HEK293T (cell line): ENCODE data around the gene ASB2.

Experiments used
- CTCF ChIA-PET: fragments of 350-600 bp; formaldehyde crosslinking; extraction: SDS; loops from one replicate; lab custom pipeline; 2021; ENCODE audit warnings: antibody characterized with exemption, inconsistent platforms; lab: Yijun Ruan, JAX
- POLR2A ChIA-PET: fragments of 350-600 bp; formaldehyde crosslinking; extraction: SDS; loops from one replicate; lab custom pipeline; 2020; ENCODE audit warnings: antibody characterized with exemption, inconsistent platforms; lab: Yijun Ruan, JAX
- DNase-seq: peaks from one replicate; pipeline ENCODE4 v3.0.0; 2012; ENCODE audit warnings: mixed read lengths; ENCODE audit errors: extremely low spot score
- ARNT ChIP-seq: fragments of 450-650 bp; IDR thresholded peaks from 2 replicates; pipeline ENCODE4 v1.6.1; 2017; ENCODE audit warnings: mild to moderate bottlenecking
- BHLHE40 ChIP-seq: fragments of 450-650 bp; IDR thresholded peaks from 2 replicates; pipeline ENCODE4 v1.6.1; 2016; ENCODE audit warnings: mild to moderate bottlenecking, moderate library complexity, borderline replicate concordance
- CTBP1 ChIP-seq: fragments of 450-650 bp; IDR thresholded peaks from 2 replicates; pipeline ENCODE4 v1.6.1; 2016; ENCODE audit warnings: borderline replicate concordance
- ELF4 ChIP-seq: fragments of 450-650 bp; IDR thresholded peaks from 2 replicates; pipeline ENCODE4 v1.6.1; 2017; ENCODE audit warnings: antibody characterized with exemption
- FOXA1 ChIP-seq: fragments of 450-650 bp; IDR thresholded peaks from 2 replicates; pipeline ENCODE4 v1.6.1; 2016; ENCODE audit warnings: mild to moderate bottlenecking
- FOXK2 ChIP-seq: fragments of 450-650 bp; IDR thresholded peaks from 2 replicates; pipeline ENCODE4 v1.6.1; 2016; ENCODE audit warnings: mild to moderate bottlenecking
- FOXM1 ChIP-seq: fragments of 450-650 bp; IDR thresholded peaks from 2 replicates; pipeline ENCODE4 v1.6.1; 2017; ENCODE audit warnings: mild to moderate bottlenecking, borderline replicate concordance
- HDGF ChIP-seq: fragments of 450-650 bp; IDR thresholded peaks from 2 replicates; pipeline ENCODE4 v1.6.1; 2017; ENCODE audit warnings: antibody characterized with exemption, borderline replicate concordance
- L3MBTL2 ChIP-seq: fragments of 450-650 bp; conservative IDR thresholded peaks from 2 replicates; pipeline ENCODE4 v1.6.1; 2016; ENCODE audit warnings: mild to moderate bottlenecking
- LEF1 ChIP-seq: fragments of 450-650 bp; IDR thresholded peaks from 2 replicates; pipeline ENCODE4 v1.6.1; 2017; ENCODE audit warnings: mild to moderate bottlenecking, borderline replicate concordance
- NFRKB ChIP-seq: fragments of 450-650 bp; IDR thresholded peaks from 2 replicates; pipeline ENCODE4 v1.6.1; 2016; ENCODE audit warnings: mild to moderate bottlenecking, moderate library complexity
- PKNOX1 ChIP-seq: fragments of 450-650 bp; IDR thresholded peaks from 2 replicates; pipeline ENCODE4 v1.6.1; 2016
- SP1 ChIP-seq: fragments of 450-650 bp; IDR thresholded peaks from 2 replicates; pipeline ENCODE4 v1.6.1; 2017
- SUZ12 ChIP-seq: fragments of 450-650 bp; IDR thresholded peaks from 2 replicates; pipeline ENCODE4 v1.6.1; 2016; ENCODE audit warnings: mild to moderate bottlenecking
- TARDBP ChIP-seq: fragments of 450-650 bp; IDR thresholded peaks from 2 replicates; pipeline ENCODE4 v1.6.1; 2016
- ZNF384 ChIP-seq: fragments of 450-650 bp; IDR thresholded peaks from 2 replicates; pipeline ENCODE4 v1.6.1; 2016

Gene ASB2

GRCh38 chr14:93923626-93924025, 52.7 kb downstream of the ASB2 start:
- CTCF ChIA-PET, result interaction anchor here (1.2 to 1.3 kb wide), 2 partner anchors 13 to 16 kb away, joined by 3 to 6 read pairs; no protein-coding TSS in a partner anchor
- TF ChIP-seq FOXK2, result no peak
- TF ChIP-seq SP1, result no peak
- TF ChIP-seq LEF1, result no peak
- TF ChIP-seq ZNF384, result no peak
- no peak for TF ChIP-seq FOXA1
- no peak for TF ChIP-seq PKNOX1
- TF ChIP-seq NFRKB, result no peak
- TF ChIP-seq CTBP1, result no peak
- no peak for DNase-seq
- POLR2A ChIA-PET, result no interaction called here

GRCh38 chr14:93921001-93921806, 55.2 kb downstream of the ASB2 start:
- CTCF ChIA-PET, result no interaction called here
- no peak for DNase-seq
- POLR2A ChIA-PET, result no interaction called here
- TF ChIP-seq SUZ12 (no peak), FOXM1 (no peak), LEF1 (no peak), NFRKB (no peak), BHLHE40 (no peak), ARNT (no peak), ZNF384 (no peak), L3MBTL2 (no peak), CTBP1 (no peak), FOXA1 (no peak), ELF4 (no peak)

- POLR2A ChIA-PET, result no interaction called here
- TF ChIP-seq HDGF (no peak), ELF4 (no peak), L3MBTL2 (no peak), SUZ12 (no peak), PKNOX1 (no peak), FOXK2 (no peak), ARNT (no peak), BHLHE40 (no peak), FOXA1 (no peak), ZNF384 (no peak), SP1 (no peak), FOXM1 (no peak), CTBP1 (no peak), LEF1 (no peak), NFRKB (no peak), TARDBP (no peak)
- no peak for DNase-seq
- CTCF ChIA-PET, result no interaction called here
Observed at GRCh38 chr14:93917141-93917540, 59.2 kb downstream of the ASB2 start.

DNA sequence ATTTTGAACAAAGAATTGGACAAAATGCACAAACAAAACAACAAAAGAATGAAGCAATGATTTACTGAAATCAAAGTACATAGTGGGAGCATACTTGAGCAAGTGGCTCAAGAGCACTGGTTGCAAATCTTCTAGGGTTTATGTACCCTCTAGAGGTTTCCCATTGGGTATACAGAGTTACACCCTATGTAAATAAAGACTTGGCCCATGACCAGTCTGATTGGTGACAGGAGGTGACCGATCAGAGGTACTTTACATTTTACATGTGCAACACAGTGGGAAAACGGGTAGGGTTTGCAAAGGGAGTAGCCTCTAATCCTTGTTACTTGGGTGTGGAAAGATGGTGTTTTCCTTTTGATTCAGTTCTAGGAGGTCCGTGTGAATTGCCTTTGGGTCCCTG, 59.9 kb downstream of the ASB2 start:
- ChIA-PET CTCF (no interaction called here), POLR2A (no interaction called here)
- DNase-seq, result no peak
- TF ChIP-seq FOXM1 (no peak), NFRKB (no peak), FOXK2 (no peak), ARNT (no peak), SP1 (no peak), BHLHE40 (no peak), SUZ12 (no peak), TARDBP (no peak), HDGF (no peak), CTBP1 (no peak), PKNOX1 (no peak), ELF4 (no peak)

- TF ChIP-seq LEF1 (no peak), PKNOX1 (no peak)
- ChIA-PET POLR2A (no interaction called here), CTCF (no interaction called here)
- no peak for DNase-seq
Observed at GRCh38 chr14:93915800-93916199, 60.6 kb downstream of the ASB2 start.
